ENCODE data around the gene ARHGAP15.

DNA sequence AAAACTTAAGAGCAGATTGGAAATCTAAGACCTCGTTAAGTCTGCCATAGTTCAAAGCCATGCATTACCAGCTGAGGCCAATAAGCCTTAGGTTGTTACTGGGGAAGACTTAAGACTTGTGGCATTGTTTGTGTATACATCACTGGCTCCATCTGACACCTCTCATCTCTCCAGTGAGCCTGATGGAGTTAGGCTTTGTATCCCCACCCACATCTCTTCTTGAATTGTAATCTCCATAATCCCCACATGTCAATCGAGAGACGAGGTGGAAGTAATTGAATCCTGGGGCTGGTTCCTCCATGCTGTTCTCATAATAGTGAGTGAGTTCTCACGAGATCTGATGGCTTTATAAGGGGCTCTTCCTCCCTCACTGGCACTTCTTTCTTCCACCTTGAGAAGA, 404.6 kb downstream of the ARHGAP15 start:
- TF ChIP-seq, protein P1, sequence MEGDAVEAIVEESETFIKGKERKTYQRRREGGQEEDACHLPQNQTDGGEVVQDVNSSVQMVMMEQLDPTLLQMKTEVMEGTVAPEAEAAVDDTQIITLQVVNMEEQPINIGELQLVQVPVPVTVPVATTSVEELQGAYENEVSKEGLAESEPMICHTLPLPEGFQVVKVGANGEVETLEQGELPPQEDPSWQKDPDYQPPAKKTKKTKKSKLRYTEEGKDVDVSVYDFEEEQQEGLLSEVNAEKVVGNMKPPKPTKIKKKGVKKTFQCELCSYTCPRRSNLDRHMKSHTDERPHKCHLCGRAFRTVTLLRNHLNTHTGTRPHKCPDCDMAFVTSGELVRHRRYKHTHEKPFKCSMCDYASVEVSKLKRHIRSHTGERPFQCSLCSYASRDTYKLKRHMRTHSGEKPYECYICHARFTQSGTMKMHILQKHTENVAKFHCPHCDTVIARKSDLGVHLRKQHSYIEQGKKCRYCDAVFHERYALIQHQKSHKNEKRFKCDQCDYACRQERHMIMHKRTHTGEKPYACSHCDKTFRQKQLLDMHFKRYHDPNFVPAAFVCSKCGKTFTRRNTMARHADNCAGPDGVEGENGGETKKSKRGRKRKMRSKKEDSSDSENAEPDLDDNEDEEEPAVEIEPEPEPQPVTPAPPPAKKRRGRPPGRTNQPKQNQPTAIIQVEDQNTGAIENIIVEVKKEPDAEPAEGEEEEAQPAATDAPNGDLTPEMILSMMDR (conservative IDR thresholded peaks at IDR 0.05): no peak
- no peak for TF ChIP-seq EZH2 (IDR thresholded peaks at IDR 0.05; ENCODE audit: low read depth)
